ENCODE data around the gene WDR77.

WDR77 gene

DNA sequence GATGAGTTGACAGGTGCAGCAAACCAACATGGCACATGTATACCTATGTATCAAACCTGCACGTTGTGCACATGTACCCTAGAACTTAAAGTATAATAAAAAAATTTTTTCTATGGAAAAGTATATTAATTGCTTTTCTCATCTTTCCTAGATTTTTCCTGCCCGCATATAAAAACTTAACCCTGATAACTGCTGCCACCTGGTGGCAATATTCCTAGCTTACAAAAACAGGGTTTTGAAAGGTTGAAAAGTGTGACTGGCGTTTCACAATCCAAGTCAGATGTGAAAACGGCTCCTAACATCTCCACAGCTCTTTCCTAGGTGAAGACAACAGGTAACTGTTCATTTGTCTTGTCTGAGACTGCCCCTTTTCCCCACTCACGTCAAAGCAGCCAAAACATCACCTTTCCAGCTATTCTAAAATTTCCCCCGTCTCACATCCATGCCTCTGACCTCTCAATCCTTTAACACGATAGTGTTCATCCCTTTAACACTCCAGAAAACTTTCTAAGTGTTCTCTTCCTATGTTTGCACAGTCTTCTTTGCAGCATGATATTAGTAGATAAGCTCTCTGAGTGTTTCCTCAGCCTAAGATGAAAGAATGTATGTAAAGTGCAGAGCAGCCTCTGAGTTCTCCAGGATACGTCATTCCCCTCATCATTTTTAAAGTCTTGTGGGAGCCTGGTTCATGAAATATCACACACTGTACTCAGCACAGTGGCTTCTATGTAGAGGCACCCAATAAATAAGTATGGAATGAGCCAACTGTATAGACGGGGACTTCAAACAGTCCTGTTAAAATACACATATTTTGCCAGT is 49.1 kb downstream of the WDR77 start:
- H3K4me1 ChIP-seq (ENCODE audit: insufficient read depth, low read length) = no peaks in the 10 kb centered on the region
- no peaks in the 10 kb centered on the region for H3K27me3 ChIP-seq (ENCODE audit: control insufficient read depth in 1 of 2, insufficient read depth in 2 of 2, low read length in 2 of 2)
- H3K4me3 ChIP-seq (ENCODE audit: low read depth in 1 of 2, low read length in 2 of 2) = no peak overlapping the region
- no peaks in the 10 kb centered on the region for H3K36me3 ChIP-seq (ENCODE audit: insufficient read depth, low read length)
- no peaks in the 10 kb centered on the region for H3K9me3 ChIP-seq (ENCODE audit: low read length)
- no peak overlapping the region for H3K9ac ChIP-seq (ENCODE audit: low read length)
- no peak overlapping the region for H3K27ac ChIP-seq (ENCODE audit: low read depth, low read length)

DNA sequence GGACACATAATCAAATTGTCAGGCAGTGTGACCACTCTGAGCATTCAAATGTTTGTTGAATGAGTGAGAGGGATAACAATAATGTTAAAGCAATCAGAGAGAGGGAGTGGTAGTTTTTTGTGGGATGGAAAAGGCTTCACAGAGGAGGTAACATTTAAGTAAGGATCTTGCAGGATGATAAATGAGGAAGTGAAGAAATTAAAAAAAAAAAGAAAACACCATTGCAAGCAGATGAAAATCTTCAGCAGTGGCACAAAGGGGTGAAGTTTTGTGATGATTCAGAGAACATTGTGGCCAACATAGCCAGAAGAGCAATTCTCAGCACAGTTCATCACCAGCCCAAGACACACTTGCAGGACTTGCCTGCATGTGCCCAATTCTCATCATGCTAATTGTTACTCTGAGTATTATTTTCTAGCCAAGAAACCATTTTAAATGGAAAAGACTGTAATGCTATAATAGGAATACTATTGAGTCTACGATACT is 56.6 kb downstream of the WDR77 start:
- no peaks in the 10 kb centered on the region for H3K27me3 ChIP-seq (ENCODE audit: control insufficient read depth in 1 of 2, insufficient read depth in 2 of 2, low read length in 2 of 2)
- H3K36me3 ChIP-seq (ENCODE audit: insufficient read depth, low read length) = no peaks in the 10 kb centered on the region
- no peak overlapping the region for H3K27ac ChIP-seq (ENCODE audit: low read depth, low read length)
- H3K9ac ChIP-seq (ENCODE audit: low read length) = no peak overlapping the region
- no peak overlapping the region for H3K4me3 ChIP-seq (ENCODE audit: low read depth in 1 of 2, low read length in 2 of 2)
- H3K4me1 ChIP-seq (ENCODE audit: insufficient read depth, low read length) = no peaks in the 10 kb centered on the region
- H3K9me3 ChIP-seq (ENCODE audit: low read length) = no peaks in the 10 kb centered on the region

- H3K9ac ChIP-seq (ENCODE audit: low read length) = no peak overlapping the region
- no peaks in the 10 kb centered on the region for H3K36me3 ChIP-seq (ENCODE audit: insufficient read depth, low read length)
- no peak overlapping the region for H3K4me3 ChIP-seq (ENCODE audit: low read depth in 1 of 2, low read length in 2 of 2)
- no peaks in the 10 kb centered on the region for H3K9me3 ChIP-seq (ENCODE audit: low read length)
- no peaks in the 10 kb centered on the region for H3K4me1 ChIP-seq (ENCODE audit: insufficient read depth, low read length)
- H3K27ac ChIP-seq (ENCODE audit: low read depth, low read length) = no peak overlapping the region
- H3K27me3 ChIP-seq (ENCODE audit: control insufficient read depth in 1 of 2, insufficient read depth in 2 of 2, low read length in 2 of 2) = no peaks in the 10 kb centered on the region
These were observed 57.0 kb downstream of the WDR77 start for GRCh38 chr1:111392042-111392441.
